HL-60 (cell line): ENCODE data around the gene AMHR2.

ENCODE experiments used
- GABPA ChIP-seq: IDR thresholded peaks from 2 replicates; pipeline ENCODE4 v1.6.1; 2012; ENCODE audit warnings: low read depth
- POLR2AphosphoS5 ChIP-seq: IDR thresholded peaks from 2 replicates; pipeline ENCODE4 v1.6.1; 2012; ENCODE audit warnings: low read depth
- REST ChIP-seq: IDR thresholded peaks from 2 replicates; pipeline ENCODE4 v1.6.1; 2012; ENCODE audit warnings: low read depth; ENCODE audit not compliant: insufficient replicate concordance
- SPI1 ChIP-seq: IDR thresholded peaks from 2 replicates; pipeline ENCODE4 v1.6.1; 2012; ENCODE audit warnings: low read depth, mild to moderate bottlenecking, borderline replicate concordance
- TF ChIP-seq, protein P1 (sequence below): IDR thresholded peaks from one replicate; pipeline ENCODE4 v1.5.1; 2011; ENCODE audit warnings: low read length, control low read depth, inconsistent platforms; ENCODE audit not compliant: insufficient read depth

GRCh38 chr12:53472056-53472582 is 48.5 kb downstream of the AMHR2 start:
- TF ChIP-seq, protein P1, sequence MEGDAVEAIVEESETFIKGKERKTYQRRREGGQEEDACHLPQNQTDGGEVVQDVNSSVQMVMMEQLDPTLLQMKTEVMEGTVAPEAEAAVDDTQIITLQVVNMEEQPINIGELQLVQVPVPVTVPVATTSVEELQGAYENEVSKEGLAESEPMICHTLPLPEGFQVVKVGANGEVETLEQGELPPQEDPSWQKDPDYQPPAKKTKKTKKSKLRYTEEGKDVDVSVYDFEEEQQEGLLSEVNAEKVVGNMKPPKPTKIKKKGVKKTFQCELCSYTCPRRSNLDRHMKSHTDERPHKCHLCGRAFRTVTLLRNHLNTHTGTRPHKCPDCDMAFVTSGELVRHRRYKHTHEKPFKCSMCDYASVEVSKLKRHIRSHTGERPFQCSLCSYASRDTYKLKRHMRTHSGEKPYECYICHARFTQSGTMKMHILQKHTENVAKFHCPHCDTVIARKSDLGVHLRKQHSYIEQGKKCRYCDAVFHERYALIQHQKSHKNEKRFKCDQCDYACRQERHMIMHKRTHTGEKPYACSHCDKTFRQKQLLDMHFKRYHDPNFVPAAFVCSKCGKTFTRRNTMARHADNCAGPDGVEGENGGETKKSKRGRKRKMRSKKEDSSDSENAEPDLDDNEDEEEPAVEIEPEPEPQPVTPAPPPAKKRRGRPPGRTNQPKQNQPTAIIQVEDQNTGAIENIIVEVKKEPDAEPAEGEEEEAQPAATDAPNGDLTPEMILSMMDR, result no peak
- no peak for TF ChIP-seq REST
- no peak for TF ChIP-seq POLR2AphosphoS5
- no peak for TF ChIP-seq GABPA
- no peak for TF ChIP-seq SPI1
